ENCODE data around the gene AGBL4.

- no peak for TF ChIP-seq POLR2A (IDR thresholded peaks at IDR 0.05; ENCODE audit: low read depth)
- TF ChIP-seq, protein P1, sequence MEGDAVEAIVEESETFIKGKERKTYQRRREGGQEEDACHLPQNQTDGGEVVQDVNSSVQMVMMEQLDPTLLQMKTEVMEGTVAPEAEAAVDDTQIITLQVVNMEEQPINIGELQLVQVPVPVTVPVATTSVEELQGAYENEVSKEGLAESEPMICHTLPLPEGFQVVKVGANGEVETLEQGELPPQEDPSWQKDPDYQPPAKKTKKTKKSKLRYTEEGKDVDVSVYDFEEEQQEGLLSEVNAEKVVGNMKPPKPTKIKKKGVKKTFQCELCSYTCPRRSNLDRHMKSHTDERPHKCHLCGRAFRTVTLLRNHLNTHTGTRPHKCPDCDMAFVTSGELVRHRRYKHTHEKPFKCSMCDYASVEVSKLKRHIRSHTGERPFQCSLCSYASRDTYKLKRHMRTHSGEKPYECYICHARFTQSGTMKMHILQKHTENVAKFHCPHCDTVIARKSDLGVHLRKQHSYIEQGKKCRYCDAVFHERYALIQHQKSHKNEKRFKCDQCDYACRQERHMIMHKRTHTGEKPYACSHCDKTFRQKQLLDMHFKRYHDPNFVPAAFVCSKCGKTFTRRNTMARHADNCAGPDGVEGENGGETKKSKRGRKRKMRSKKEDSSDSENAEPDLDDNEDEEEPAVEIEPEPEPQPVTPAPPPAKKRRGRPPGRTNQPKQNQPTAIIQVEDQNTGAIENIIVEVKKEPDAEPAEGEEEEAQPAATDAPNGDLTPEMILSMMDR (IDR thresholded peaks at IDR 0.05) = no peak
- TF ChIP-seq POLR2AphosphoS5 (IDR thresholded peaks at IDR 0.05) = no peak
These were observed 1117.0 kb downstream of the AGBL4 start for GRCh38 chr1:48906729-48907128.
